Uterus (tissue), 4 donors: ENCODE results near the gene MSRB3. TPM values are rescaled to one million over a fixed set of nuclear protein-coding genes. Genes with fewer than 3 reads are reported as not detected.
"Not testable (repeated sequence)": the region's sequence is repeated elsewhere in the genome, so short reads cannot be mapped to it uniquely, and the experiment has no call there.

ENCODE experiments used
- DNase-seq, 2 donors: peaks; one replicate each; pipeline ENCODE4 v3.0.0-alpha.2; 2019 to 2020
- H3K27ac ChIP-seq, 2 donors: fragments of 200-600 bp; sonication (generic); 1 replicate in 1 of 2; 2 replicates in 1 of 2; pipeline ENCODE4 v1.5.1; 2016 to 2018
- H3K27me3 ChIP-seq, 2 donors: fragments of 200-600 bp; sonication (generic); one replicate each; pipeline ENCODE4 v1.5.1; 2018 to 2019; ENCODE audit warnings: control low read depth in 1 of 2
- H3K36me3 ChIP-seq, 2 donors: fragments of 200-600 bp; sonication (generic); one replicate each; pipeline ENCODE4 v1.5.1; 2019; ENCODE audit warnings: control low read depth in 1 of 2
- H3K4me1 ChIP-seq, 2 donors: fragments of 200-600 bp; sonication (generic); one replicate each; pipeline ENCODE4 v1.5.1; 2018 to 2019; ENCODE audit warnings: control low read depth in 1 of 2
- H3K4me3 ChIP-seq, 2 donors: fragments of 200-600 bp; sonication (generic); 1 replicate in 1 of 2; 2 replicates in 1 of 2; pipeline ENCODE4 v1.5.1; 2018 to 2019; ENCODE audit warnings: mild to moderate bottlenecking in 1 of 2
- H3K9me3 ChIP-seq, 2 donors: fragments of 200-600 bp; sonication (generic); one replicate each; pipeline ENCODE4 v1.5.1; 2019; ENCODE audit warnings: control low read depth in 1 of 2
- CTCF ChIP-seq, 4 experiments: fragments of 200-600 bp in 2 of 4; fragments of 450-650 bp in 2 of 4; sonication (generic) in 2 of 4; IDR thresholded peaks; one replicate each; pipeline ENCODE4 v1.5.1; 2016 to 2019; ENCODE audit warnings: antibody characterized with exemption in 4 of 4, mild to moderate bottlenecking in 2 of 4, moderate library complexity in 1 of 4
- POLR2A ChIP-seq, 2 donors: fragments of 450-650 bp; IDR thresholded peaks; one replicate each; pipeline ENCODE4 v1.6.1; 2016; ENCODE audit warnings: antibody characterized with exemption in 2 of 2, mild to moderate bottlenecking in 1 of 2, moderate library complexity in 1 of 2
- intact Hi-C: fragments of 100-400 bp; cut with DNase I; formaldehyde crosslinking; loops from one replicate; pipeline ENCODE4 v1.15.1; 2023; ENCODE audit warnings: low total_unique reads
- total RNA-seq, 4 donors: library from RNA; depleted of rRNA in 3 of 4; stranded (reverse); fragments of >200 nt in 3 of 4; gene quantifications; one replicate each; pipeline versions ENCODE4 v1.1.0 to v1.2.4, GENCODE V29; 2014 to 2023
- donor health status: DM: yes; HTN: yes; CAD: no.

Gene MSRB3
- total RNA-seq, 4 donors from 2014 or later = 53.8 to 126 (median 95.2) TPM

- H3K27me3 ChIP-seq = no peaks in the 10 kb centered on the region
- no peak for DNase-seq
- no peaks in the 10 kb centered on the region for H3K36me3 ChIP-seq
- intact Hi-C loops = no loop called here
- TF ChIP-seq POLR2A (IDR thresholded peaks at IDR 0.05) (no peak), CTCF (IDR thresholded peaks at IDR 0.05) (peak in 2 of 4 experiments; percentile 16 to 23)
- no peak overlapping the region for H3K4me3 ChIP-seq
- H3K27ac ChIP-seq = no peak overlapping the region
- no peaks in the 10 kb centered on the region for H3K9me3 ChIP-seq
- peaks cover 0 to 3% of the 10 kb centered on the region in 2 donors for H3K4me1 ChIP-seq
Observed at GRCh38 chr12:65313719-65314317, 35.3 kb downstream of the MSRB3 start.

- H3K36me3 ChIP-seq, H3K27ac ChIP-seq, H3K4me1 ChIP-seq, H3K27me3 ChIP-seq, DNase-seq, H3K9me3 ChIP-seq, intact Hi-C loops, H3K4me3 ChIP-seq: not testable (repeated sequence)
Observed at GRCh38 chr12:65315238-65315637, 36.8 kb downstream of the MSRB3 start.

GRCh38 chr12:65318186-65318685 is 39.8 kb downstream of the MSRB3 start:
- no peaks in the 10 kb centered on the region for H3K4me1 ChIP-seq
- no peaks in the 10 kb centered on the region for H3K27me3 ChIP-seq
- no peaks in the 10 kb centered on the region for H3K9me3 ChIP-seq
- intact Hi-C loops = no loop called here
- DNase-seq = no peak
- no peak overlapping the region for H3K27ac ChIP-seq
- H3K4me3 ChIP-seq = no peak overlapping the region
- H3K36me3 ChIP-seq = no peaks in the 10 kb centered on the region
- TF ChIP-seq CTCF (IDR thresholded peaks at IDR 0.05) = no peak
- no peak for TF ChIP-seq POLR2A (IDR thresholded peaks at IDR 0.05)

- Histone ChIP-seq H3K4me1 (no peaks in the 10 kb centered on the region), H3K9me3 (no peaks in the 10 kb centered on the region), H3K27ac (no peak overlapping the region), H3K27me3 (no peaks in the 10 kb centered on the region), H3K4me3 (no peak overlapping the region), H3K36me3 (no peaks in the 10 kb centered on the region)
- no peak for DNase-seq
- TF ChIP-seq POLR2A (IDR thresholded peaks at IDR 0.05) = no peak
- no peak for TF ChIP-seq CTCF (IDR thresholded peaks at IDR 0.05)
- intact Hi-C loops = no loop called here
Observed at GRCh38 chr12:65319688-65320200, 41.3 kb downstream of the MSRB3 start.

- TF ChIP-seq POLR2A (IDR thresholded peaks at IDR 0.05) = no peak
- no peak for TF ChIP-seq CTCF (IDR thresholded peaks at IDR 0.05)
Observed at GRCh38 chr12:65323070-65323469, 44.6 kb downstream of the MSRB3 start.

More at GRCh38 chr12:65323070-65323469, 44.6 kb downstream of the MSRB3 start:
- Histone ChIP-seq H3K9me3 (no peaks in the 10 kb centered on the region), H3K27ac (no peak overlapping the region), H3K4me1 (peaks cover 0 to 9% of the 10 kb centered on the region in 2 donors), H3K4me3 (no peak overlapping the region), H3K27me3 (no peaks in the 10 kb centered on the region), H3K36me3 (no peaks in the 10 kb centered on the region)
- no peak for DNase-seq
- intact Hi-C loops = no loop called here
